Measurements from ENCODE around the gene UST.

GRCh38 chr6:149043476-149044130 lies 296.8 kb downstream of the UST start:
- no peak for TF ChIP-seq POLR2A (IDR thresholded peaks at IDR 0.05)
- TF ChIP-seq CTCF (IDR thresholded peaks at IDR 0.05) = no peak
